AG04449 (cell line): ENCODE measurements around the gene SMIM14.
"Not testable (repeated sequence)": the region's sequence is repeated elsewhere in the genome, so short reads cannot be mapped to it uniquely, and the experiment has no call there.

ENCODE experiments used
- CTCF ChIA-PET: fragments of 350-600 bp; formaldehyde crosslinking; extraction: SDS; loops from one replicate; lab custom pipeline; 2021; ENCODE audit warnings: antibody characterized with exemption; lab: Yijun Ruan, JAX
- POLR2A ChIA-PET: fragments of 400-600, 350-600 bp; formaldehyde crosslinking; extraction: SDS; loops from one replicate; lab custom pipeline; 2020; ENCODE audit warnings: antibody characterized with exemption, inconsistent platforms; lab: Yijun Ruan, JAX
- DNase-seq: peaks from one replicate; pipeline ENCODE4 v3.0.0-alpha.2; 2010; ENCODE audit warnings: low read depth, low spot score
- H3K4me3 ChIP-seq: 2 replicates; pipeline ENCODE4 v1.5.1; 2011; ENCODE audit warnings: low read depth, mild to moderate bottlenecking, control low read depth, low read length
- CTCF ChIP-seq: IDR thresholded peaks from one replicate; pipeline ENCODE4 v1.5.1; 2011; ENCODE audit warnings: mild to moderate bottlenecking, moderate library complexity, low read length, control low read depth, inconsistent platforms; ENCODE audit not compliant: insufficient read depth; ENCODE audit errors: missing control alignments

The SMIM14 gene

GRCh38 chr4:39626261-39626660 is 12.4 kb downstream of the SMIM14 start:
- no peak for DNase-seq
- no peak for TF ChIP-seq CTCF
- H3K4me3 ChIP-seq: no peak overlapping the region
- CTCF ChIA-PET: interaction anchor here (1.2 to 1.6 kb wide), 2 partner anchors 9 to 157 kb away, joined by 3 to 4 read pairs; no protein-coding TSS in a partner anchor
- POLR2A ChIA-PET: no interaction called here

GRCh38 chr4:39621582-39621981 is 17.1 kb downstream of the SMIM14 start:
- no peak for DNase-seq
- CTCF ChIA-PET: interaction anchor here (0.8 to 1.5 kb wide), 3 partner anchors 10 to 152 kb away, joined by 4 to 5 read pairs (median 5); partner anchors contain the start of gene SMIM14
- TF ChIP-seq CTCF: no peak
- H3K4me3 ChIP-seq: no peak overlapping the region
- POLR2A ChIA-PET: interaction anchor here (1.0 to 1.3 kb wide), 3 partner anchors 17 to 94 kb away, joined by 4 to 10 read pairs (median 5); partner anchors contain the start of genes SMIM14 and UGDH

- H3K4me3 ChIP-seq: no peak overlapping the region
- no peak for DNase-seq
- no peak for TF ChIP-seq CTCF
- ChIA-PET POLR2A (interaction anchor here (1.0 kb wide), 2 partner anchors 18 to 93 kb away, joined by 5 to 10 read pairs; partner anchors contain the start of genes SMIM14 and UGDH), CTCF (interaction anchor here (0.8 to 1.5 kb wide), 4 partner anchors 9 to 354 kb away, joined by 3 to 5 read pairs (median 4); partner anchors contain the start of gene SMIM14)
Measured at GRCh38 chr4:39620551-39621313, 17.9 kb downstream of the SMIM14 start.

GRCh38 chr4:39617534-39617933 is 21.1 kb downstream of the SMIM14 start:
- no peak for TF ChIP-seq CTCF
- no peak for DNase-seq
- no peak overlapping the region for H3K4me3 ChIP-seq
- ChIA-PET CTCF (interaction anchor here (1.3 kb wide), 1 partner anchor 148 kb away, joined by 3 read pairs; no protein-coding TSS in a partner anchor), POLR2A (interaction anchor here (0.8 kb wide), 1 partner anchor 90 kb away, joined by 4 read pairs; the partner anchor contains the start of gene UGDH)

GRCh38 chr4:39616651-39617050 is 22.0 kb downstream of the SMIM14 start:
- H3K4me3 ChIP-seq: no peak overlapping the region
- TF ChIP-seq CTCF: no peak
- ChIA-PET CTCF (interaction anchor here (0.6 to 1.3 kb wide), 2 partner anchors 10 to 147 kb away, joined by 3 to 4 read pairs; no protein-coding TSS in a partner anchor), POLR2A (interaction anchor here (1.0 kb wide), 1 partner anchor 22 kb away, joined by 4 read pairs; the partner anchor contains the start of gene SMIM14)
- DNase-seq: no peak

- not testable (repeated sequence) for DNase-seq, H3K4me3 ChIP-seq
- ChIA-PET POLR2A (interaction anchor here (1.0 kb wide), 1 partner anchor 23 kb away, joined by 4 read pairs; the partner anchor contains the start of gene SMIM14), CTCF (interaction anchor here (0.6 to 0.7 kb wide), 2 partner anchors 9 to 162 kb away, joined by 3 to 4 read pairs; no protein-coding TSS in a partner anchor)
Measured at GRCh38 chr4:39616112-39616511, 22.6 kb downstream of the SMIM14 start.
